ENCODE measurements around the gene MAP1S. TPM values are rescaled to one million over a fixed set of nuclear protein-coding genes. Genes with fewer than 3 reads are reported as not detected.

MAP1S gene
- total and polyA plus RNA-seq, 2 of the 13 experiments (the other 11 are each of a cell fraction or from before 2014, with no cell fraction given), result 3.8 to 7.3 TPM

GRCh38 chr19:17766543-17767131, 47.4 kb downstream of the MAP1S start (continued):
- TF ChIP-seq ZBTB4 (CRISPR knock-in tag; IDR thresholded peaks at IDR 0.05; ENCODE audit: borderline replicate concordance), result no peak
- no peak for TF ChIP-seq ATF7-NPFF (CRISPR knock-in tag; IDR thresholded peaks at IDR 0.05; ENCODE audit: low read depth)
- no peak for TF ChIP-seq CHD2 (IDR thresholded peaks at IDR 0.05; ENCODE audit: low read depth, low read length)
- no peak for TF ChIP-seq CCAR2 (optimal IDR thresholded peaks at IDR 0.05; ENCODE audit: low read depth, low read length)
- no peak for TF ChIP-seq HHEX (CRISPR knock-in tag; IDR thresholded peaks at IDR 0.05)
- TF ChIP-seq USF2 (IDR thresholded peaks at IDR 0.05; ENCODE audit: low read depth, low read length), result no peak
- no peak for TF ChIP-seq USF2 (CRISPR knock-in tag; IDR thresholded peaks at IDR 0.05; ENCODE audit: borderline replicate concordance)
- no peak for TF ChIP-seq NFYC (CRISPR knock-in tag; IDR thresholded peaks at IDR 0.05)
- TF ChIP-seq ZC3H13 (CRISPR knock-in tag; IDR thresholded peaks at IDR 0.05), result no peak
- no peak for TF ChIP-seq SIN3A (IDR thresholded peaks at IDR 0.05; ENCODE audit: borderline replicate concordance, low read depth, low read length)
- no peak for TF ChIP-seq ZUFSP (CRISPR knock-in tag; IDR thresholded peaks at IDR 0.05; ENCODE audit: borderline replicate concordance)
- TF ChIP-seq THAP7 (CRISPR knock-in tag; IDR thresholded peaks at IDR 0.05), result 0 out of 2 replicates have a peak, but pooled peaks have one; percentile 60
- no peak for TF ChIP-seq ZNF18 (CRISPR knock-in tag; IDR thresholded peaks at IDR 0.05; ENCODE audit: insufficient replicate concordance)
- no peak for TF ChIP-seq JUNB (CRISPR knock-in tag; IDR thresholded peaks at IDR 0.05; ENCODE audit: borderline replicate concordance)
- peak; percentile 82 for TF ChIP-seq GATAD2A (CRISPR knock-in tag; IDR thresholded peaks at IDR 0.05)
- no peak for TF ChIP-seq NR1H2 (CRISPR knock-in tag; IDR thresholded peaks at IDR 0.05; ENCODE audit: borderline replicate concordance, low read depth)
- TF ChIP-seq ZBTB20 (CRISPR knock-in tag; IDR thresholded peaks at IDR 0.05; ENCODE audit: borderline replicate concordance, low read depth), result no peak
- TF ChIP-seq ATM (IDR thresholded peaks at IDR 0.05; ENCODE audit: borderline replicate concordance), result no peak
- TF ChIP-seq TFAP4 (IDR thresholded peaks at IDR 0.05; ENCODE audit: borderline replicate concordance, low read depth), result no peak; the same call in 1 of the 2 replicates
